ENCODE results near the gene CELSR3.
A peak's percentile ranks its signal among the peaks of the same experiment; 100 is the strongest.

Gene CELSR3, protein sequence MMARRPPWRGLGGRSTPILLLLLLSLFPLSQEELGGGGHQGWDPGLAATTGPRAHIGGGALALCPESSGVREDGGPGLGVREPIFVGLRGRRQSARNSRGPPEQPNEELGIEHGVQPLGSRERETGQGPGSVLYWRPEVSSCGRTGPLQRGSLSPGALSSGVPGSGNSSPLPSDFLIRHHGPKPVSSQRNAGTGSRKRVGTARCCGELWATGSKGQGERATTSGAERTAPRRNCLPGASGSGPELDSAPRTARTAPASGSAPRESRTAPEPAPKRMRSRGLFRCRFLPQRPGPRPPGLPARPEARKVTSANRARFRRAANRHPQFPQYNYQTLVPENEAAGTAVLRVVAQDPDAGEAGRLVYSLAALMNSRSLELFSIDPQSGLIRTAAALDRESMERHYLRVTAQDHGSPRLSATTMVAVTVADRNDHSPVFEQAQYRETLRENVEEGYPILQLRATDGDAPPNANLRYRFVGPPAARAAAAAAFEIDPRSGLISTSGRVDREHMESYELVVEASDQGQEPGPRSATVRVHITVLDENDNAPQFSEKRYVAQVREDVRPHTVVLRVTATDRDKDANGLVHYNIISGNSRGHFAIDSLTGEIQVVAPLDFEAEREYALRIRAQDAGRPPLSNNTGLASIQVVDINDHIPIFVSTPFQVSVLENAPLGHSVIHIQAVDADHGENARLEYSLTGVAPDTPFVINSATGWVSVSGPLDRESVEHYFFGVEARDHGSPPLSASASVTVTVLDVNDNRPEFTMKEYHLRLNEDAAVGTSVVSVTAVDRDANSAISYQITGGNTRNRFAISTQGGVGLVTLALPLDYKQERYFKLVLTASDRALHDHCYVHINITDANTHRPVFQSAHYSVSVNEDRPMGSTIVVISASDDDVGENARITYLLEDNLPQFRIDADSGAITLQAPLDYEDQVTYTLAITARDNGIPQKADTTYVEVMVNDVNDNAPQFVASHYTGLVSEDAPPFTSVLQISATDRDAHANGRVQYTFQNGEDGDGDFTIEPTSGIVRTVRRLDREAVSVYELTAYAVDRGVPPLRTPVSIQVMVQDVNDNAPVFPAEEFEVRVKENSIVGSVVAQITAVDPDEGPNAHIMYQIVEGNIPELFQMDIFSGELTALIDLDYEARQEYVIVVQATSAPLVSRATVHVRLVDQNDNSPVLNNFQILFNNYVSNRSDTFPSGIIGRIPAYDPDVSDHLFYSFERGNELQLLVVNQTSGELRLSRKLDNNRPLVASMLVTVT (N-terminal part only)

DNA sequence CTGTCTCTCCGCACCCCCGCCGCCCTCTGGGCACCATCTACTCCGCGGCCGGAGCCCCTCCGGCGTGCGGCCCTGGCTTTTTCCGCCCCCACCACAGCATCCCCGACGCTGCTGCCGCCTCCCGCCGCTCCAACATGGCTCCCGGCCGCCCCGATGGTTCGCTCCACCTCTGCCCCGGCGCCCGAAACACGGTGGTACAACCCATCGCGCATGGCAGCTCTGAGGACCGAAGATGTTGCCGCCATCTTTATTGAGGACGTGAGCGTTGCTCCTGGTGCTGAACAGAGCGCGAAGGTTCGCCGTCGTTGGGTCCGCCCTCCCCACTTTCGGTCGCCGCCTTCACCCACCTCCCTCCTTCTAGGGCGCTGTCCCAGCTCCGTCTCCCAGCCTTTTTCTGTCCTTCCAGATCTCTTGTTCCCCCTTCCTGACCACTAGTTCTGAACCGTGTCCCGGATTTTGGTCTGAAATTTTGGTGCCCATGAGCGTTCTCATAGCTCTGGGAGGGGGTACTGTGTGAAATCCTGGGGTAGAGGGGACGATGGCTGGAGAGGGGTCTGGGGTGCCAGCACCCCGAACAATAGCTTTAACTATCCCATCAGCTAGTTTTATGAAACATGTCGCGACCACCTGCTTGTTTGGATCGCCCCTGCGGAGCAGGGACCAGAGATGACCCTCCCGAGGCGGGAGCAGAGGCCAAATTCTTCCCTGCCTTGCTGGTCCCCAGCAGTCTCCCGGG is at the start of gene CELSR3:
TSS of gene CELSR3 (minus strand) at position 134 of the 736 bp plus-strand sequence. CDS start 252 bp downstream, outside the sequence.
- peak; percentile 69 for DNase-seq

DNA sequence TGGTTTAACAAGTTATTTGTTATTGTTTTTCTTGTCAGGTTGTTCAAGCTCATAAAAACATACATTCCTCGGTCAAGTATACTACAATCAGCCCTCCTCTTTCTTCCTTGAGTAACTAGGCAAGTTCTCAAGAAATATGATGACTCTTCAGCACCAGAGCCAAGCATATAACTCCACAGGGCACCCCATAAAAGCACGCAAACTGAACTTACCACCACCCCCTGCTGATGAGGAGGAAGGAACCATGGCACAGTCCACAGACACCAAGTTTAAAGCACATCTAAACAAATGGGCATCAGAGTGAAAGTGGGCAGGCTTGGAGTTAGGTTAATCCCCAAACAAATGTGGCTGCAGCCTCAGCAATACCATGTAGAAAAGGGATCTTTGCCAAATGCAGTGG is 49.0 kb upstream of the CELSR3 start:
- no peak for DNase-seq

DNA sequence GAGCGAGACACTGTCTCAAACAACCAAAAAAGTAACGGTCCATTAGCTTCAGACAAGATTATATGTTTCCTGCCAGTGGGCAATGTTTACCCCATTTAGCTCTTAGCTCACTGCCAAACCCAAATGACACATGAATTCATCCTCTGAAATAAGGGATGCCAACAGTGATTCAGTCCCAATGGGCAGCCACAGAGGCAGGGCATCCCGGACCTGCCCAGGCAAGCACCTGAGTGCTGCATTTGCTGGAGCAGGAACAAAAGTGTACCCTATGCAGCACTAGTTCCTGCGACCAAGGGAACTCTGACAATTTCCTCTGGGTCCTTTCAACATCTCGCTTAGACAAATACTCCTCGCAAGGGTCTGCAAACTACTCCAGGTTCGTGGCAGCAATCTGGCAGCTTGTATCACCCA is 46.4 kb upstream of the CELSR3 start:
- DNase-seq: no peak

DNA sequence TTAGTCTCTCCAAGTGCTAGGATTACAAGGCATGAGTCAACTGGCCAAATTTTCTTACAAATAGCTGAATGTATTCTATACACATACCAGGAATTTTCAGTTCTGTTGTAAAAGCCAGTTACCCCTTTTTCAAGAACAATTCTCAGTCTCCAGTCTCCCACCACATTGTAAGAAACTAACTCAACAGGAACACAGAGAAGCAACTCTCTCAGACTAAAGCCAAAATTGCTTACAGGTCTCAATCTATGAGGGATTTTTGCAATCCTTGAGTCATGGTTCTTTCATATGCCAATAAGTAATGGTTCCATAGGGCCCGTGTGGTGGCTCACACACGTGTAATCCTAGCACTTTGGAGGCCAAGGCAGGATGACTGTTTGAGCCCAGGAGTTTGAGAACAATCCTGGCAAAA is 45.8 kb upstream of the CELSR3 start:
- DNase-seq: no peak

DNA sequence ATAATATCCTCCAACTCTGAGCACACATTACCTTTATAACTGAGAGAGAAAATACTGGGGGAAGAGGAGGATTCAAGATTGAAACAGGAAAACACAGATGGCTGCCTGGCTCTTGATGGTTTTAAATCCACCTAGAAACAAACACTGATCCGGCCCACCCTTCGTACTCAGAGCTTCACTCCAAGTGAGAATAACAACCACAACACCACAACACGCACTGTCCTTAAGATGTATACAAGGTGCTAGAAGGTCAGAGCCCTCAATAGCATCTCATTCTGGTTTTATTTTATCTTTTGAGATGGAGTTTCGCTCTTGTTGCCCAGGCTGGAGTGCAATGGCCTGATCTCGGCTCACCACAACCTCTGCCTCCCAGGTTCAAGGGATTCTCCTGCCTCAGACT is 44.5 kb upstream of the CELSR3 start:
- DNase-seq: no peak

DNA sequence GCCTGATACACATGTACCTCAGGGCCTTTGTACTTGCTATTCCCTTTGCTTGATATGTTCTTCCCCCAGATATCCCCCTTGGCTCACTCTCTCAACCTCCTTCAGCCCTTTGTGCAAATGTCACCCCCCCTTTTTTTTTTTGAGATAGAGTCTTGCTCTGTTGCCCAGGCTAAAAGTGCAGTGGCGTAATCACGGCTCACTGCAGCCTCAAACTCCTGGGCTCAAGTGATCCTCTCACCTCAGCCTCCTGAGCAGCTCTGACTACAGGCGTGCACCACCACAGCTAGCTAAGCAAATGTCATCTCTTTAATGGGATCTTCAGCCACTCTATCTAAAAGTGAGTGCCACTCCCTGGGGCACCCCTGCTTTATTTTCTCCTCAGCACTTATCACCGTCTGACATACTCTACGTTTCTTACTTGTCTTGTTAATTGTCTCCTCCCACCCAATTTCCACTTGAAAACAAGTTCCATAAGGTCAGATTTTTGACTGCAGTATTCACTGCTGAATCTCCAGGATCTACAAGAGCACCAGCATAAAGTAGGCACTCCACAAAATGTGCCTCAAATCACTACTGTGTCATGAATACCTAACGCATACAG is 39.7 kb upstream of the CELSR3 start:
- no peak for DNase-seq

DNA sequence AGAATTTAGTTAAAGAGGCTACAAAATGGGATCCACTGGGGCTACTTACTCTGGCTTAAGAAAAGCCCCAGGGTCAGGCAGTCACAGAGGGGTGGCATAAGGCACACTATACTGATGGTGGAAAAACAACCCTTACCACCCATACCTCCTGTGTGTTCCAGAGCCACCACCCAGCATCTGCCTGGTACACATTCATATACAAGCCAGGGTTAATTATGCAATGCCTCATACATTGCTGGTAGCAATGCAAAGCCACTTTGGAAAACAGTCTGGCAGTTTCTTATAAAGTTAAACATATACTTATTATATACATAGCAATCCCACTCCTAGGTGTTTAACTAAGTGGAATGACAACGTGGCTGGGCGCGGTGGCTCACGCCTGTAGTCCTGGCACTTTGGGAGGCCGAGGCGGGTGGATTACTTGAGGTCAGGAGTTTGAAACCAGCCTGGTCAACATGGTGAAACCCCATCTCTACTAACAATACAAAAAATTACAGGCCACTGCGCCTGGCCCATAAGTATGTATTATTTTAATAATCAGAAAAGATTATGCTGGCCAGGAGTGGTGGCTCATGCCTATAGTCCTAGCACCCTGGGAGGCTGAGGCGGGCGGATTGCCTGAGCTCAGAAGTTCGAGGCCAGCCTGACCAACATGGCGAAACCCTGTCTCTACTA is 38.2 kb upstream of the CELSR3 start:
- no peak for DNase-seq

DNA sequence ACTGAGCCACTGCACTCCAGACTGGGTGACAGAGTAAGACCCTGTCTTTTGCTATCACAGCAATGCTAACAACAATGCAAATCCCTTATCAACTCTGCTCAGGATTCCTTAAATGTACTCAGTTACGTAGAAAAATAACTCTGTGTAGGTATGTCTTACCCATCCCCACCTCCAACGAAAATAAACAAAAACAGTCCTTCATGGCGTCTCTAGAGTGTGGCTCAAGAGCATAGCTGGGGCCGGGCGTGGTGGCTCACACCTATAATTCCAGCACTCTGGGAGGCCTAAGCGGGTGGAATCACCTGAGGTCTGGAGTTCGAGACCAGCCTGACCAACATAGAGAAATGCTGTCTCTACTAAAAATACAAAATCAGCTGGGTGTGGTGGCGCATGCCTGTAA is 36.2 kb upstream of the CELSR3 start:
- no peak for DNase-seq

DNA sequence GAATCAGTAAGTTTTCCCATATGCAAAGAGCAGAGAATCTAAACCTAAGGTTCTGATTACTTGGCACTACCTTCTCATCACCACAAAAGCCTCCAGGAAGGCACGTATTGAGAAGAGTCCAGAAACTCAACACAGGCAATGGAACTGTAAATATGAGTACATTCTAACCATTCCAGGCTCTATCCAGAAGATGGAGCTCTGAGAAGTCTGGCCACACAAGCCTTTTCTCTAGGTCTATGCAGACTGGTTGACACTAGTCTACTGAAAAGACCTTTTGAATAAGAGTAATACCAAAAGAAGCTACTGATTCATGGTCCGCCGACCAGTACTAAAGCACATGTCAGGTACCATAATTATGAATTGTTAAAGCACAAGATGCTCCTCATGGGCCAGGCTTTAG is 35.3 kb upstream of the CELSR3 start:
- DNase-seq: no peak

DNA sequence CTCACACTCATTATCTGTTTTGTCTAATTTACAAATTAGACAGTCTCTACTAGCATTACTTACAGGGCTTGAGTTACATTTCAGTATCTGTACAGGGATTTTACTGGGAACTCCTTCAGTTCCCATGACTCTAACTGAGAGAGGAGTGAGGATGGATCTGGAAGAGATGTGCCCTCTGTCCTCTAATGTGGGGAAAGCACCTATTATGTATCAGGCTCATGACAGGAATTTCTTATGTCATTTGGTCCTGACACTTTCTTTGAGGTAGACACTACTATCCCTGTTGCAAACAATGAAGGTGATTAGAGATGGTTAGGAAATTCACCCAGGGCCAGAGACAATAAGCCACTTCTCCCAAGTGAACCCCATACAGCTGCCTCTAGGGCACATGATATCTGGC is 33.9 kb upstream of the CELSR3 start:
- no peak for DNase-seq

DNA sequence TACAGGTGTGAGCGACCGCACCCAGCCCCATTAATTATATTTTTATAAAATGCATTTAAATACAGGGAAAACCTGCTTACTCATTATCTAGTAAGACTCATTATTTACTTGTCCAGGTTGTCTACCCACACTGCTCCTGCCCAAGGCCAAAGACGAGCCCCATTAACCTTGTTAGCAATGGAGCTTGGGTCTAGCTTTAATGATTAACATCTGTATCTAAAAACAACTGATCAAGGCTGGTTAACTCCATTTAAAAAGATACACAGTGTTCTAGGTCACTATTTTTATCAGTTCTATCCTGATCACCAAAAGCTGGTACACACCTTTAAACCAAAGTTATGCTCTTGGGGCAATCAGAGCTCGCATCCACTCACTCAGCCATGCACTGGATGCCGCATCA is 33.5 kb upstream of the CELSR3 start:
- no peak for DNase-seq

DNA sequence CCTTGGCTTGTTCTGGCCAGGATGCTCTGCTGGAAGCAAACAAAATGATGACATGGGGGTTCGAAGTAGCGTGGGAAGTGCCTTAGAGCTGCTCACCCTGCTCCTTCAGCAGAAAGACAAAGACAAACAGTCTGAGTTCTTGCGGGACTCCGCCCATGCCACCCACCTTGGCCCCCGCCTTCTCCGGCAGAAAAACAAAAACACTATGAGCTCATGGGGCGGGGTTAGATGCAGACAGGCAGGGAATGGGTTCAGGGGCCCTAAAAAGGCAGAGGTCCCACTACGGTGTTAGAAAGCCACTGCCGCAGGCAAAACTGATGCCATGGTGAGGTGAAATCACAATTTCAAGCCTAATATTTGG is 32.7 kb upstream of the CELSR3 start:
- DNase-seq: no peak

DNA sequence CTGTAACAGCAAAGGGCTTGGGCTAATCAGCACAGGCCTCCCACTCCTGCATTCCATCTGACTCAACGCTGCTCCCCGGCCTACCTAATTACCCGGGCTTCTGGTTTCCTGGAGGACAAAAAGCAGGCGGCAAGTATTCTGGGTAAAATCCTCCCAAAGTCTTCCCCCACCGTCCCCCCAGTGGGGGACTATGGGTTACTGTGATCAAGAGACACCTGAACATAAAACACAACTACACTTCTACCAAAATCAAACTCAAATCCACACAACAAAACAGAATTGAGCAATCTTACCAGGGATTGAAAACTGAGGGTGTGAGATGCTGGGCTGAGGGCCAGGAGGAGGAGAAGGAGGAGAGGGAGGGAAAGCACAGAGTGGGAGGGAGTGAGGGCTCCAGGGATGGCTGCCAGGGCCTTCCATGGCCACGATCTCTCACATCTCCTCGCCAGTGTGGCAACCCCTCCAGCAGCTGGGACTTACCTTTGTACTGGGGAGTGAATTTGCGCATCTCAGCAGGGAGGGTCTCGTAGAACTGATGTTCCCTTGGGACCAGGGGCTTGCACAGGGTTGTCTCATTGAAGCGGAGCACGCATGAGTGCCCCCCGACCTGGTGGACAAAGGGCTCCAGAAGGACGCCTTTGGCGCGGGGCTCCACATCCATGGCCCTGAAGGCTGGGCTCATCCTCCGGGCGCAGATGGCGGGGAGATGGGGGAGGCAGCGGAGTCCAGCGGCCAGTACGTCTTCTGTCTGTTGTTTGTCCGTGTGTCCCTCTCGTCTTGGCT is 32.1 kb upstream of the CELSR3 start:
- no peak for DNase-seq

DNA sequence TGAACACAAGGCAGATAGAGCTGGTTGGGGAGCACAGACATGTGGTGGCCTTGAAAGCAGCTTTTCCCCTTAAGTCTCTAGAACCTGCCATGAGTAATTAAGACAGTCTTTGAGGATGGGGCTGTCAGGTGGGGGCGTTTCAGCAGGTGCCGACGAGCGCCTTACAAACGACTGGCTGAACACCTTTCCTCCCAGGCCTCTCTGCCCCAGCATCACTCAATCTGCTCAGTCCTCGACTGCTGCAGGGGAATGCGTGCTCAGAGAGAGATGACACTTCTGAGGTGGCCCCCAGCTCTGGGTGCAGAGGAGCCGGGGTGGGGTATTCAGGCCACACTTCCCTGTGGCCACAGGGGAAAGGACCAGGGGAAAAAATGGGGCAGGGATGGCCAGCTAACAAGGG is 31.1 kb upstream of the CELSR3 start:
- no peak for DNase-seq

DNA sequence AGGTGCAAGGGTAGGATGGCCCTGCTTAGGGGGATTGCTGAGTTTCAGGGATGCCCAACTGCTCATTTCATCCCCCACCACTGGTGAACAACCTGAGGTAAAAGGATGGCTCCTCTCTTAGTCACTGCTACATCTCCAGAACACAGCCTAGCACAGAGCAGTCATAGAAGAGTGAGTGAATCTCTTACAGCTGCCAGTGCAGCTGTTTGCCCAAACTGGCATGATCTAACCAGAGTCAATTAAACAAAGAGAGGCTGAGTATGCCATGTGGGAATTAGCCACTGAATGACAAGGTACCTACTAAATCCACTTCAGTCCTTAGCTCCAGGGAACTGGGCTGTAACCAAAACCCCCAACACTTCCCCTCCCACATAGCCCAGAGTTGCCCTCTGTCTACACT is 29.9 kb upstream of the CELSR3 start:
- no peak for DNase-seq

DNA sequence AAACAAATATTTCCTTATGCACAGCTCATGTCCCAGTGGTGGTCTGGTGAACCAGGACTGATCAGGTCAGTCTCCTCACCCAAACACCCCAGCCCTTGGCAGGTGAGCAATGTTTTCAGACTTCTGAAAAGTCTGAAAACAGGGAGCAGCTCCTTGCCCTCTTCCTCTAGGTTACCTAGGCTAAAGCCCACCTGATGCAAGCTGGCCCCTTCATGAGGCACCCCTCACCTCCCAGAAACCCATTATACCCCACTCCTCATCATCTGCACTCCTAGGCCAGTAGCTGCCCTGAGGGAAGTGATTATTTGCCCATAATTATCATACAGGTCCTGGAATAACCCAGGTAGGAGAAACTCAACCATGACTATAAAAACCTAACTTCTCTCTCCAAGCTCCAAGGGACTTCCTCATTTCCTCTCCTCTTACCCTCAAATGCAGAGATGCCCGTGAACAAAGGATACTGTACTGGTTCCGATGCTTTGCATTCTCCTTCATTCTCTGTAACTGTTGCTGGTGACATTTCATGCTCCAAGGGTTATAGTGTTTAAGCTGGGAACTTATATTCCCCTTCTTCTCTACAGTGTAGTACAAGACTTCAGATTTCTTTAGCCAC is 28.3 kb upstream of the CELSR3 start:
- no peak for DNase-seq

DNA sequence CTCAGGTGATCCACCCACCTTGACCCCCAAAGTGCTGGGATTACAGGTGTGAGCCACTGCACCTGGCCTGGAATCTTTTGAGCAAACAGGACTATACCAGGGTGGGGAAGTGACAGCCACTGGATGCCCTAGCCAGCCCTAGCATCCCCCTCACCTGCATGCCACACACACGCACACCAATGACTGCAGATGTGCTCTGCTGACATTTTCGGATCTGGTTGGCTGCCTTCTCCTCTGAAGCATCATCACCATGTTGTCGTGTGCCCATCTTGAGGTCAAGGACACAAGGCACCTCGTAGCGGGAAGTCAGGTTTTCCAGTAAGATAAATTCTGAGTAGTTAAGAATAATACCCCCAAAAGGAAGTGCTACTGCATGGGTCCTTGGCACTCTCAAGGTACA is 26.7 kb upstream of the CELSR3 start:
- DNase-seq: no peak

DNA sequence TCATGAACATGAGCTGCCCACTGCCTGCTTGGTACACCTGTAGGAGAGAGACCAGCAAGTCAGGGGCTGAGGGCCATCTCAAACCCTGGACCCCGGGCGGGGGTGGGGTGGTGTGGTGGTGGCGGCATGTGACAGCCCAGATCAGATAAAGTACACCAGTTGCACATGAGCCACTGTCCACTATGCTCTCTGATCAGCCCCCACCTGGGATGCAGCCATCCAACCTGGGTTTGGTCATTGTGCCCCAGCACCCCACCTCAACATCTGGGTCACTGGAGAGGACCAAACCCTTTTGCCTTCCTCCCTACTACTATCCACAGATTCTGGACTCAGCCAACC is 26.0 kb upstream of the CELSR3 start:
- DNase-seq: no peak

DNA sequence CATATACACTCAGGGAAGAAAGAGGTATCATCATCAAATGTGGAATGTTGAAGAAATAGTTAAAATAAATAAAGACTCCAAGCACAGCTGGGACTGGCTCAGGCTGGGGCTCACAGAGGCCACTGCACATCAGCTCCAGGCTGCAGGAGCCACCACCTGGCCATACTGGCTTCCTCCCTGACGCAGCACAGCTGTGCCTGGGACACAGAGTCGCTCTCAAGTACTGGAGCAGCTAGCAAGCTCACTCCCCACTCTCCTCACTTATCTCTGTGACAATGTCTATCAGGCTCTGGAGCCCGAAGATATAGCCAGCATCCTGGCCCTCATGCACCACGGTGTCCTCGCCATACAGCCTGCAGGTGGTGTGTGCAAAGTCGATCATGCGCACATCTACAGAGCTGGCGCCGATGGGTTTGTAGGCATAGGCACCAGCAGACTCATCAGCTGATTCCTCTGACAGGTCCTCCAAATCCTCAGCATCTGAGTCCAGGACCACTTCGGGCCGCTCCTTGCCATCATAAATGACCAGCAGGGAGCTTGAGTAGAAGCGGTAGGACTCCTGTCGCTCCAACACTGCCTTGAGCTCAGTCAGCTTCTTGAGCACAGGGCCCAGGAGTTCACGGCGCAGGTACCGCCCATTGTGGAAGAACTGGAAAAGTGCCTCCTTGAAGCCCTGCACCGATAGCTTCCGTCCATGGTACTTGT is 25.5 kb upstream of the CELSR3 start:
- DNase-seq: no peak

DNA sequence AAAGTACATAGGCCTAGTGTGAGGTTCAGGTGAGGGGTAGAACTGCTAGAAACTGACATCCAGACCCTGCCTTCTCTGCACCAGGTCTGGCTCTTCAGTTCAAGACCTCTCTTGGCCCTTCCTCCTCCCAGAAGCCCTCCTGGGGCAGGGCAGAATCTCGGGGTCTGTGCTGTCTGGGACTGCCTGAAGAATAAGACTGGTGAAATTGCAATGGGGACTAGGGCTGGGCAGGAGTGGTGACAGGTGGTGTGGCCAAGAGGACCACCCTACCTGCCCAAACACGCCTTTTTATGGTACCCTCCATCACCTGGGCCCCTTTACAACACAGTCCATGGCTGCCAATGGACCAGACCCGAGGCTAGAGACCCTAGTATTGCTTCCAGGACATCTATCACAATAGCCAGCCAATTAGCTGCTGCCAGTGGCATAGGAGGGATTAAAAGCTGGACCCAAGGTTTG is 24.6 kb upstream of the CELSR3 start:
- no peak for DNase-seq
